ENCODE measurements around the gene MACROH2A1.

GRCh38 chr5:135355169-135355568 lies 43.9 kb downstream of the MACROH2A1 start:
- TF ChIP-seq POLR2AphosphoS5 (IDR thresholded peaks at IDR 0.05) (no peak), CTCF (IDR thresholded peaks at IDR 0.05) (no peak), POLR2A (IDR thresholded peaks at IDR 0.05) (no peak)
